Spinal cord (tissue), 10 donors: Measurements from ENCODE around the gene VWA2. TPM values are rescaled to one million over a fixed set of nuclear protein-coding genes. Genes with fewer than 3 reads are reported as not detected.

Experiments
- DNase-seq, 6 donors: peaks; one replicate each; pipeline versions ENCODE4 v3.0.0 to v3.0.0-alpha.2; 2013 to 2015; ENCODE audit warnings: low spot score in 6 of 6, low read depth in 4 of 6
- H3K27ac ChIP-seq: one replicate; pipeline ENCODE4 v1.5.1; 2013; ENCODE audit warnings: low read depth, low read length, control low read depth
- H3K27me3 ChIP-seq: one replicate; pipeline ENCODE4 v1.6.1; 2013; ENCODE audit warnings: low read length; ENCODE audit not compliant: control insufficient read depth, insufficient read depth
- H3K36me3 ChIP-seq: one replicate; pipeline ENCODE4 v1.6.1; 2013; ENCODE audit warnings: low read length; ENCODE audit not compliant: control insufficient read depth, insufficient read depth
- H3K4me1 ChIP-seq: one replicate; pipeline ENCODE4 v1.6.1; 2013; ENCODE audit warnings: low read length; ENCODE audit not compliant: control insufficient read depth, insufficient read depth
- H3K4me3 ChIP-seq: one replicate; pipeline ENCODE4 v1.5.1; 2013; ENCODE audit warnings: low read depth, low read length, control low read depth
- H3K9me3 ChIP-seq: one replicate; pipeline ENCODE4 v1.6.1; 2013; ENCODE audit warnings: low read length; ENCODE audit not compliant: control insufficient read depth, insufficient read depth
- WGBS: methylation state at CpG from one replicate; pipeline ENCODE4 v1.1.5; 2013; ENCODE audit warnings: missing lambda C conversion rate; ENCODE audit not compliant: insufficient coverage; 5-methylcytosine and 5-hydroxymethylcytosine counted together
- polyA plus RNA-seq, 2 donors: library from polyadenylated mRNA; unstranded; fragments of 120-200 nt; gene quantifications; one replicate each; pipeline ENCODE4 v1.2.1, GENCODE V29; 2013; ENCODE audit not compliant: insufficient read length in 2 of 2
- total RNA-seq, 2 donors: library from RNA; depleted of rRNA in 1 of 2; stranded (reverse); fragments of 120-200 nt in 1 of 2; fragments of >200 nt in 1 of 2; gene quantifications; one replicate each; pipeline versions ENCODE4 v1.2.3 to v1.2.4, GENCODE V29; 2013 to 2014
- donor health status: healthy.

VWA2 gene
- total and polyA plus RNA-seq, 4 donors: 2.0 to 4.7 (median 3.7) TPM

GRCh38 chr10:114215033-114215432 is 24.0 kb upstream of the VWA2 start:
- Histone ChIP-seq H3K27ac (no peak overlapping the region), H3K4me3 (no peak overlapping the region), H3K4me1 (no peaks in the 10 kb centered on the region), H3K27me3 (no peaks in the 10 kb centered on the region), H3K9me3 (no peaks in the 10 kb centered on the region), H3K36me3 (no peaks in the 10 kb centered on the region)
- WGBS: no CpG with 5 or more reads among the region's 1 CpG
- DNase-seq: no peak

GRCh38 chr10:114220281-114220680 is 18.8 kb upstream of the VWA2 start:
- Histone ChIP-seq H3K4me1 (no peaks in the 10 kb centered on the region), H3K4me3 (no peak overlapping the region)
- 50% methylated on average over 1 of the region's 2 CpGs for WGBS

GRCh38 chr10:114221235-114221634 is 17.8 kb upstream of the VWA2 start:
- Histone ChIP-seq H3K4me3 (no peak overlapping the region), H3K4me1 (no peaks in the 10 kb centered on the region), H3K36me3 (no peaks in the 10 kb centered on the region), H3K27ac (no peak overlapping the region), H3K27me3 (no peaks in the 10 kb centered on the region), H3K9me3 (no peaks in the 10 kb centered on the region)
- WGBS: no CpG with 5 or more reads among the region's 4 CpGs
- DNase-seq: no peak

More at GRCh38 chr10:114220281-114220680, 18.8 kb upstream of the VWA2 start:
- Histone ChIP-seq H3K36me3 (no peaks in the 10 kb centered on the region), H3K27me3 (no peaks in the 10 kb centered on the region), H3K27ac (no peak overlapping the region), H3K9me3 (no peaks in the 10 kb centered on the region)
- no peak for DNase-seq

- no peak overlapping the region for H3K27ac ChIP-seq
- no peaks in the 10 kb centered on the region for H3K4me1 ChIP-seq
- no peaks in the 10 kb centered on the region for H3K9me3 ChIP-seq
- H3K4me3 ChIP-seq: no peak overlapping the region
- no peaks in the 10 kb centered on the region for H3K27me3 ChIP-seq
- DNase-seq: no peak
- no peaks in the 10 kb centered on the region for H3K36me3 ChIP-seq
- 54% methylated on average over 1 of the region's 4 CpGs for WGBS
Observed at GRCh38 chr10:114223066-114223465, 16.0 kb upstream of the VWA2 start.

GRCh38 chr10:114228156-114228555 is 10.9 kb upstream of the VWA2 start:
- Histone ChIP-seq H3K27ac (no peak overlapping the region), H3K4me3 (no peak overlapping the region), H3K9me3 (no peaks in the 10 kb centered on the region), H3K27me3 (peaks cover 2% of the 10 kb centered on the region), H3K36me3 (no peaks in the 10 kb centered on the region), H3K4me1 (no peaks in the 10 kb centered on the region)
- no peak for DNase-seq
- WGBS: no CpG with 5 or more reads among the region's 3 CpGs

GRCh38 chr10:114232561-114233176 is 6.4 kb upstream of the VWA2 start:
- no peaks in the 10 kb centered on the region for H3K9me3 ChIP-seq
- no peaks in the 10 kb centered on the region for H3K36me3 ChIP-seq
- no peak overlapping the region for H3K4me3 ChIP-seq
- peaks cover 7% of the 10 kb centered on the region for H3K27me3 ChIP-seq
- peak in 1 of 6 donors; percentile 85 for DNase-seq
- WGBS: 90% methylated on average over 2 of the region's 4 CpGs
- H3K27ac ChIP-seq: no peak overlapping the region
- H3K4me1 ChIP-seq: no peaks in the 10 kb centered on the region

GRCh38 chr10:114233482-114233881 is 5.6 kb upstream of the VWA2 start:
- Histone ChIP-seq H3K27ac (no peak overlapping the region), H3K36me3 (no peaks in the 10 kb centered on the region), H3K4me1 (no peaks in the 10 kb centered on the region), H3K4me3 (no peak overlapping the region), H3K9me3 (no peaks in the 10 kb centered on the region), H3K27me3 (peaks cover 12% of the 10 kb centered on the region)
- WGBS: 25% methylated on average over 3 of the region's 6 CpGs
- DNase-seq: peak in 1 of 6 donors; percentile 57

- DNase-seq: no peak
- peaks cover 18% of the 10 kb centered on the region for H3K27me3 ChIP-seq
- H3K27ac ChIP-seq: no peak overlapping the region
- peaks cover 2% of the 10 kb centered on the region for H3K4me1 ChIP-seq
- no peaks in the 10 kb centered on the region for H3K9me3 ChIP-seq
- H3K36me3 ChIP-seq: no peaks in the 10 kb centered on the region
- H3K4me3 ChIP-seq: no peak overlapping the region
Observed at GRCh38 chr10:114234132-114234531, 4.9 kb upstream of the VWA2 start.

- WGBS: 41% methylated on average over 8 of the region's 11 CpGs
- Histone ChIP-seq H3K36me3 (no peaks in the 10 kb centered on the region), H3K27ac (peak overlapping the region; percentile 15), H3K4me1 (peaks cover 13% of the 10 kb centered on the region), H3K9me3 (no peaks in the 10 kb centered on the region), H3K27me3 (peaks cover 45% of the 10 kb centered on the region), H3K4me3 (no peak overlapping the region)
- no peak for DNase-seq
Observed at GRCh38 chr10:114239994-114240345, 916 bp downstream of the VWA2 start.

- no peak overlapping the region for H3K4me3 ChIP-seq
- WGBS: 94% methylated on average over 8 of the region's 9 CpGs
- DNase-seq: no peak
- H3K27ac ChIP-seq: no peak overlapping the region
- H3K9me3 ChIP-seq: no peaks in the 10 kb centered on the region
- no peaks in the 10 kb centered on the region for H3K36me3 ChIP-seq
- H3K27me3 ChIP-seq: peaks cover 42% of the 10 kb centered on the region
- peaks cover 13% of the 10 kb centered on the region for H3K4me1 ChIP-seq
Observed at GRCh38 chr10:114242235-114242634, 3.2 kb downstream of the VWA2 start.
